KMS-11 (cell line): ENCODE data around the gene MTHFSD.

ENCODE experiments used
- H2AFZ ChIP-seq: fragments of 200-600 bp; sonication (generic); 2 replicates; pipeline ENCODE4 v1.6.1; 2016; ENCODE audit warnings: antibody characterized with exemption, mixed run types, low read depth
- H3K27ac ChIP-seq: fragments of 200-600 bp; sonication (generic); 2 replicates; pipeline ENCODE4 v1.6.1; 2016; ENCODE audit warnings: mild to moderate bottlenecking, mixed run types
- H3K27me3 ChIP-seq: fragments of 200-600 bp; sonication (generic); 2 replicates; pipeline ENCODE4 v1.6.1; 2017; ENCODE audit warnings: mild to moderate bottlenecking, low read depth, mixed run types, moderate library complexity; ENCODE audit not compliant: insufficient read depth
- H3K36me3 ChIP-seq: fragments of 200-600 bp; sonication (generic); 2 replicates; pipeline ENCODE4 v1.6.1; 2017; ENCODE audit warnings: mild to moderate bottlenecking, mixed run types; ENCODE audit not compliant: insufficient read depth
- H3K4me1 ChIP-seq: fragments of 200-600 bp; sonication (generic); 2 replicates; pipeline ENCODE4 v1.6.1; 2016; ENCODE audit warnings: mild to moderate bottlenecking, low read depth, mixed run types; ENCODE audit not compliant: poor library complexity, severe bottlenecking
- H3K4me2 ChIP-seq: fragments of 200-600 bp; sonication (generic); 2 replicates; pipeline ENCODE4 v1.7.0; 2016; ENCODE audit warnings: mild to moderate bottlenecking, mixed run types
- H3K4me3 ChIP-seq: fragments of 200-600 bp; sonication (generic); IDR thresholded peaks from 2 replicates; pipeline ENCODE4 v1.6.1; 2017; ENCODE audit warnings: low read depth, low read length, mixed read lengths; ENCODE audit not compliant: insufficient read depth
- H3K79me2 ChIP-seq: fragments of 200-600 bp; sonication (generic); 2 replicates; pipeline ENCODE4 v1.6.1; 2016; ENCODE audit warnings: low read depth, mixed run types; ENCODE audit not compliant: insufficient read depth
- H3K9ac ChIP-seq: fragments of 200-600 bp; sonication (generic); 2 replicates; pipeline ENCODE4 v1.6.1; 2016; ENCODE audit warnings: mild to moderate bottlenecking, mixed run types
- H4K20me1 ChIP-seq: fragments of 200-600 bp; sonication (generic); 2 replicates; pipeline ENCODE4 v1.6.1; 2016; ENCODE audit warnings: mild to moderate bottlenecking, mixed run types; ENCODE audit not compliant: insufficient read depth
- CTCF ChIP-seq: fragments of 200-600 bp; sonication (generic); conservative IDR thresholded peaks from 2 replicates; pipeline ENCODE4 v1.6.1; 2017; ENCODE audit warnings: low read depth, mild to moderate bottlenecking, antibody characterized with exemption, low read length, moderate library complexity, mixed read lengths

MTHFSD gene

DNA sequence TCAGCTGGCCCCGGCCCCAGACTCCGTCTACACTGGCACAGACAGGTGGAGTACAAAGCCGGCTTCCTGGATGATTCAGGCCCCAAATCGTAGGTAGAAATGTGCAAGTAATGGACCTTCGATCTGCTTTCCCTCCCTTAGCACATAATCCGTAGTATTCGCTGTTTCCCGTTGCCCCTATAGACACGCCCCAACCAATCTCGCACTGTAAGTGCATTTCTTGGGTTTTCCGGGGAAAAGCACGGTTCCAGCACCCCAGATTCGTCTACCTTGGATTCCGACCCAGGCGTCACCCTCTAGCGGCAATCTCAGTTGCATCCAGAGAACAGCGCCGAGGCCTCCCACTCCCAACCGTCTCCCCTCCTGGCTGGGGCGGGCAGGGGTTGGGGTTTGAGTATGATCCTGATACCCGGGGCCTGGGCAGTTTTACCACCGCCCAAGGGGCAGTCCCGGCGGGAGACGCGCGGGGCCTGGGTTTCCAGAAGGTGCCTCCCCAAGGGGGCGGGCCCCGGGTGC lies 56.8 kb downstream of the MTHFSD start:
- no peak overlapping the region for H3K9ac ChIP-seq
- no peaks in the 10 kb centered on the region for H3K36me3 ChIP-seq
- H3K27ac ChIP-seq = no peak overlapping the region
- no peaks in the 10 kb centered on the region for H3K79me2 ChIP-seq
- H3K4me2 ChIP-seq = no peak overlapping the region
- peaks cover 62% of the 10 kb centered on the region for H3K27me3 ChIP-seq
- no peak overlapping the region for H2AFZ ChIP-seq
- H3K4me3 ChIP-seq = no peak overlapping the region
- no peaks in the 10 kb centered on the region for H4K20me1 ChIP-seq
- TF ChIP-seq CTCF = no peak
- no peaks in the 10 kb centered on the region for H3K4me1 ChIP-seq

GRCh38 chr16:86497551-86498021 lies 57.4 kb downstream of the MTHFSD start:
- Histone ChIP-seq H4K20me1 (no peaks in the 10 kb centered on the region), H3K4me3 (no peak overlapping the region), H3K4me1 (no peaks in the 10 kb centered on the region), H3K4me2 (no peak overlapping the region), H3K27ac (no peak overlapping the region), H3K9ac (no peak overlapping the region), H3K27me3 (peaks cover 59% of the 10 kb centered on the region), H2AFZ (no peak overlapping the region), H3K79me2 (no peaks in the 10 kb centered on the region), H3K36me3 (no peaks in the 10 kb centered on the region)
- TF ChIP-seq CTCF = no peak

DNA sequence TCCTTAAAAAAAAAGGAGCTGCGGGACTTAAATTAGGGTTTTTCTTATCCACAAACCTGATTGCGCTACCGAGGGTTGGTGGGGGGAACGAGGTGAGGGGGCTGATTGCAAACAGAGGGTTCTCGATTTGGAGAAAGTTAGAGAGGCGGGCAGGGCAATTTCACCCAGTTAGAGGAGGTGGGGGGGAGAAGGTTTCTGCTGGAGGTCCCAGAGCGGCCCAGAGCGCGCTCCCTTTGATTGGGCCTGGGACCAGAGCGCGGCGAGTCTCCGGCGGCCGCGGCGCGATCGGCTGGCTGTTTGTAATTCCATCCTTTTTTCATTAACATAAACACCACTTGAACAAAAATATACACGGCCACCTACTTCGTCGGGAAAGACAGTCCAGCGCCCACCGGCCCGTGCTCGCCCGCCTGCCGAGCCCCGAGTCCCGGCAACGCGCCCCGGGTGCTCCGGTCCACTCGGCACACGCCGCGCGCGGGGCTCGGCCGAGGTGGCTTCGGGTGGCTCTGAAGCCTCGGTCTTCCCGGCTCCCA lies 58.0 kb downstream of the MTHFSD start:
- no peaks in the 10 kb centered on the region for H4K20me1 ChIP-seq
- peaks cover 54% of the 10 kb centered on the region for H3K27me3 ChIP-seq
- H3K4me3 ChIP-seq = no peak overlapping the region
- TF ChIP-seq CTCF = no peak
- no peaks in the 10 kb centered on the region for H3K79me2 ChIP-seq
- no peak overlapping the region for H3K9ac ChIP-seq
- no peak overlapping the region for H3K4me2 ChIP-seq
- H3K27ac ChIP-seq = no peak overlapping the region
- H2AFZ ChIP-seq = no peak overlapping the region
- H3K36me3 ChIP-seq = no peaks in the 10 kb centered on the region
- H3K4me1 ChIP-seq = no peaks in the 10 kb centered on the region

DNA sequence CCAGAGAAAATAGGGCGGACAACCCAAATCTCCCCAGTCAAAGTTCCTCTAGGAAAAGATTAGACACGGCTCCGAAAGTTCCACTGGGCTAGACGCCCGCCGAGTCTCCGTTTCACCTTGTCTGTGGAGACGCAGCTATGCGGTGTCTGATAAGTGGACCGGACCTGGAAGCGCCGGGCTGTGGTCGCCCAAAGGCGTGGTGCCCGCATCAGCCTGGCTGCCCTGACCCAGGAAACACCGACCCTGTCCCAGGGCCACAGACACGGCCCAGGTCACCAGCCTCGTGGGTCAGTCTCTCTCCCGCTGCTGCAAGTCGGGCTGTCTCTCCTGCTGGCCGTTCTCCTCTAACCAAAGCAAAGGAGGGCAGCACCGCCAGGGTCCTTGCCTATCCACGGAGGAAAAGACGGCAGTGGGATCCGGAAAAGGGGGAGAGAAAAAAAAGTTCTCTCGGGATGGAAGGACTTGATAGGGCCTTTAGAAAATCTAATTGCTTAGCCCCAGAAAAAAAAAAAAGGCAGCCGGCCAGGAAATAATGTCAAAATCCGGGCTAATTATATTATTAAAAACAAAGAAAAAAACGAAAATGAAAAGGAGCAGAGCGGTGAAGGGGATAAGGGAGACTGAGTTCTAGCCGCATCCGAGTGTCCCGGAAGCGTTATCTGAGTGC lies 58.6 kb downstream of the MTHFSD start:
- Histone ChIP-seq H3K4me3 (no peak overlapping the region), H3K27me3 (peaks cover 56% of the 10 kb centered on the region), H3K27ac (no peak overlapping the region), H3K79me2 (no peaks in the 10 kb centered on the region), H3K9ac (no peak overlapping the region), H4K20me1 (no peaks in the 10 kb centered on the region), H2AFZ (no peak overlapping the region), H3K36me3 (no peaks in the 10 kb centered on the region), H3K4me1 (no peaks in the 10 kb centered on the region), H3K4me2 (no peak overlapping the region)
- TF ChIP-seq CTCF = no peak
